Suprapubic skin (tissue), 4 donors: ENCODE data around the gene PTPRN2.

Experiments
- POLR2A ChIP-seq, 2 donors: fragments of 450-650 bp; IDR thresholded peaks; one replicate each; pipeline ENCODE4 v1.6.1; 2017; ENCODE audit warnings: antibody characterized with exemption in 2 of 2, mild to moderate bottlenecking in 2 of 2, moderate library complexity in 2 of 2
- POLR2AphosphoS5 ChIP-seq, 3 donors: sonication (generic); formaldehyde crosslinking; IDR thresholded peaks; one replicate each; pipeline ENCODE4 v1.6.1; 2017; ENCODE audit warnings: antibody characterized with exemption in 3 of 3
- TF ChIP-seq, protein P1 (sequence below), 2 donors: fragments of 200-600 bp in 1 of 2; fragments of 450-650 bp in 1 of 2; sonication (generic) in 1 of 2; IDR thresholded peaks; one replicate each; pipeline ENCODE4 v1.5.1; 2016 to 2019; ENCODE audit warnings: antibody characterized with exemption in 2 of 2, mild to moderate bottlenecking in 1 of 2, moderate library complexity in 1 of 2

DNA sequence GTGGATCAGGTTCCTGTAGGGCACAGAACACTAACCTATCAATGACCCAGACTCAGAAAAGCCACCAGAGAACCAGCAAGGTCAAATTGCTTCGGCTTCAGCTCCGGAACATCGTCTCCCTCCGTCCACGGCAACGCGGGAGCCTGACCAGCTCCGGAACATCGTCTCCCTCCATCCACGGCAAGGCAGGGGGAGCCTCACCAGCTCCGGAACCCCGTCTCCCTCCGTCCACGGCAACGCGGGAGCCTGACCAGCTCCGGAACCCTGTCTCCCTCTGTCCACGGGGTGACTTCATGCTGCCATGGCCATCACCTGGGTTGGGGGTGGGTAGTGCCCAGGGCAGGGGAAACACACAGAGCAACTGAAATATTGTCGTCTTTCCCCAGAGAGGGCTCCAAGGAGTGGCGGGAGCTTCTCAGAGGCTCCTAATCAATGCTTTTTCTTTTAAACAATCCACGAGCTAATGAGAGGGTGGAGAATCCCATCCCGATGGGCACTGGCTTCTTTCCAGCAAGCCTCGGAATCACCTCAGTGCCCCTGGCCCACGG, 847.3 kb downstream of the PTPRN2 start:
- TF ChIP-seq, protein P1, sequence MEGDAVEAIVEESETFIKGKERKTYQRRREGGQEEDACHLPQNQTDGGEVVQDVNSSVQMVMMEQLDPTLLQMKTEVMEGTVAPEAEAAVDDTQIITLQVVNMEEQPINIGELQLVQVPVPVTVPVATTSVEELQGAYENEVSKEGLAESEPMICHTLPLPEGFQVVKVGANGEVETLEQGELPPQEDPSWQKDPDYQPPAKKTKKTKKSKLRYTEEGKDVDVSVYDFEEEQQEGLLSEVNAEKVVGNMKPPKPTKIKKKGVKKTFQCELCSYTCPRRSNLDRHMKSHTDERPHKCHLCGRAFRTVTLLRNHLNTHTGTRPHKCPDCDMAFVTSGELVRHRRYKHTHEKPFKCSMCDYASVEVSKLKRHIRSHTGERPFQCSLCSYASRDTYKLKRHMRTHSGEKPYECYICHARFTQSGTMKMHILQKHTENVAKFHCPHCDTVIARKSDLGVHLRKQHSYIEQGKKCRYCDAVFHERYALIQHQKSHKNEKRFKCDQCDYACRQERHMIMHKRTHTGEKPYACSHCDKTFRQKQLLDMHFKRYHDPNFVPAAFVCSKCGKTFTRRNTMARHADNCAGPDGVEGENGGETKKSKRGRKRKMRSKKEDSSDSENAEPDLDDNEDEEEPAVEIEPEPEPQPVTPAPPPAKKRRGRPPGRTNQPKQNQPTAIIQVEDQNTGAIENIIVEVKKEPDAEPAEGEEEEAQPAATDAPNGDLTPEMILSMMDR (IDR thresholded peaks at IDR 0.05), result no peak
- TF ChIP-seq POLR2A (IDR thresholded peaks at IDR 0.05) (no peak), POLR2AphosphoS5 (IDR thresholded peaks at IDR 0.05) (no peak)
